Natural killer cell (primary cell): ENCODE data around the gene L3MBTL3. TPM values are rescaled to one million over a fixed set of nuclear protein-coding genes. Genes with fewer than 3 reads are reported as not detected.
A peak's percentile ranks its signal among the peaks of the same experiment; 100 is the strongest.

Experiments
- ATAC-seq, 3 donors: fragments of 150-1000 bp in 2 of 3; fragments of 200-7000 bp in 1 of 3; cut with Tn5 transposase; 1 replicate in 1 of 3; 2 replicates in 2 of 3; pipeline ENCODE4 v1.10.0; 2021; ENCODE audit warnings: mild to moderate bottlenecking in 2 of 3, moderate library complexity in 2 of 3
- DNase-seq, 2 donors: peaks; one replicate each; pipeline versions ENCODE4 v3.0.0 to v3.0.0-alpha.2; 2013 to 2021; ENCODE audit warnings: mixed read lengths in 1 of 2
- H3K27ac ChIP-seq: one replicate; pipeline ENCODE4 v1.5.1; 2013; ENCODE audit warnings: mild to moderate bottlenecking, low read length
- H3K27me3 ChIP-seq: one replicate; pipeline ENCODE4 v1.6.1; 2013; ENCODE audit warnings: low read length; ENCODE audit not compliant: control insufficient read depth, insufficient read depth
- H3K36me3 ChIP-seq: one replicate; pipeline ENCODE4 v1.6.1; 2013; ENCODE audit warnings: low read length; ENCODE audit not compliant: control insufficient read depth, insufficient read depth
- H3K4me1 ChIP-seq: one replicate; pipeline ENCODE4 v1.6.1; 2013; ENCODE audit warnings: low read length; ENCODE audit not compliant: control insufficient read depth, insufficient read depth
- H3K4me3 ChIP-seq: one replicate; pipeline ENCODE4 v1.5.1; 2013; ENCODE audit warnings: low read length
- H3K9me3 ChIP-seq: one replicate; pipeline ENCODE4 v1.6.1; 2013; ENCODE audit warnings: low read length; ENCODE audit not compliant: control insufficient read depth, insufficient read depth
- H3K27ac Mint-ChIP-seq, 2 donors: one replicate each; pipeline ENCODE4 v1.8.0; 2022; ENCODE audit warnings: mild to moderate bottlenecking in 2 of 2, mixed read lengths in 2 of 2, moderate library complexity in 1 of 2
- H3K27me3 Mint-ChIP-seq, 2 donors: one replicate each; pipeline ENCODE4 v1.8.0; 2022; ENCODE audit warnings: low read depth in 2 of 2, mixed read lengths in 2 of 2
- H3K36me3 Mint-ChIP-seq: one replicate; pipeline ENCODE4 v1.8.0; 2022; ENCODE audit warnings: mixed read lengths
- H3K4me1 Mint-ChIP-seq, 2 donors: one replicate each; pipeline ENCODE4 v1.8.0; 2022; ENCODE audit warnings: mixed read lengths in 2 of 2
- H3K4me3 Mint-ChIP-seq: one replicate; pipeline ENCODE4 v1.8.0; 2022; ENCODE audit warnings: mild to moderate bottlenecking, moderate library complexity, mixed read lengths
- H3K9me3 Mint-ChIP-seq, 2 donors: one replicate each; pipeline ENCODE4 v1.8.0; 2022; ENCODE audit warnings: mixed read lengths in 2 of 2
- WGBS: methylation state at CpG from one replicate; pipeline ENCODE4 v1.1.7; 2013; ENCODE audit warnings: missing lambda C conversion rate; ENCODE audit not compliant: insufficient coverage; 5-methylcytosine and 5-hydroxymethylcytosine counted together
- intact Hi-C: fragments of 100-400 bp; cut with micrococcal nuclease; formaldehyde crosslinking; loops from one replicate; pipeline ENCODE4 v1.14.2; 2022
- total RNA-seq, 4 donors: library from RNA; stranded (reverse); fragments of 120-200 nt in 1 of 4; gene quantifications; one replicate each; pipeline versions ENCODE4 v1.2.3 to v1.2.4, GENCODE V29; 2013 to 2022
- TF ChIP-seq, protein P1 (sequence below): fragments of 200-600 bp; IDR thresholded peaks from one replicate; pipeline ENCODE4 v1.8.0; 2022; ENCODE audit warnings: antibody characterized with exemption

L3MBTL3 gene
- total RNA-seq, 3 donors from 2014 or later (not counting 1 experiment from before 2014, with no cell fraction given): 24.1 to 42.4 (median 27.5) TPM

DNA sequence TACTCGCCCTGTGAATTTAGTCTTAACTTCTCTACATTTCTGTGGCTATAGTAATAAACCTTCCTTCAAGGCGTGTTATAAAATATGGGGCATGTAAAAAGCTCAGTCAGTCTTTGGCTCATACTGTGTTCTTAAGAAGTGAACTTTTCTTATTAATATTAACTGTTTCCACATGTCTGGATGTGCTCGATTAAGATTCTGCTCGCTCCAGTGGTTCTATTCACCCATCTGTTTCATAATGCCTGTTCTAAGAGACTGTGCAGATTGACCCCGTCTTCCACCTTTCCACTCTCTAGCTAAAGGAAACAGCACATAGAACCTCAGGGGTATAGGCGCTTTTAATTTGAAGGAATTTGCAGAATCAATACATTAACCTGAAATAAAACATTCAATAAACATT, 99.9 kb downstream of the L3MBTL3 start:
- TF ChIP-seq, protein P1, sequence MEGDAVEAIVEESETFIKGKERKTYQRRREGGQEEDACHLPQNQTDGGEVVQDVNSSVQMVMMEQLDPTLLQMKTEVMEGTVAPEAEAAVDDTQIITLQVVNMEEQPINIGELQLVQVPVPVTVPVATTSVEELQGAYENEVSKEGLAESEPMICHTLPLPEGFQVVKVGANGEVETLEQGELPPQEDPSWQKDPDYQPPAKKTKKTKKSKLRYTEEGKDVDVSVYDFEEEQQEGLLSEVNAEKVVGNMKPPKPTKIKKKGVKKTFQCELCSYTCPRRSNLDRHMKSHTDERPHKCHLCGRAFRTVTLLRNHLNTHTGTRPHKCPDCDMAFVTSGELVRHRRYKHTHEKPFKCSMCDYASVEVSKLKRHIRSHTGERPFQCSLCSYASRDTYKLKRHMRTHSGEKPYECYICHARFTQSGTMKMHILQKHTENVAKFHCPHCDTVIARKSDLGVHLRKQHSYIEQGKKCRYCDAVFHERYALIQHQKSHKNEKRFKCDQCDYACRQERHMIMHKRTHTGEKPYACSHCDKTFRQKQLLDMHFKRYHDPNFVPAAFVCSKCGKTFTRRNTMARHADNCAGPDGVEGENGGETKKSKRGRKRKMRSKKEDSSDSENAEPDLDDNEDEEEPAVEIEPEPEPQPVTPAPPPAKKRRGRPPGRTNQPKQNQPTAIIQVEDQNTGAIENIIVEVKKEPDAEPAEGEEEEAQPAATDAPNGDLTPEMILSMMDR: no peak
- Mint-ChIP-seq H3K27me3 (no peaks in the 10 kb centered on the region), H3K4me3 (no peak overlapping the region), H3K36me3 (peaks cover 6% of the 10 kb centered on the region), H3K27ac (no peak overlapping the region), H3K9me3 (no peaks in the 10 kb centered on the region), H3K4me1 (peaks cover 0 to 4% of the 10 kb centered on the region in 2 donors)
- Histone ChIP-seq H3K4me1 (peaks cover 3% of the 10 kb centered on the region), H3K9me3 (no peaks in the 10 kb centered on the region), H3K27me3 (no peaks in the 10 kb centered on the region), H3K4me3 (no peak overlapping the region), H3K27ac (no peak overlapping the region), H3K36me3 (peaks cover 2% of the 10 kb centered on the region)
- no peak for ATAC-seq
- intact Hi-C loops: no loop called here
- WGBS: 91% methylated on average over 3 of the region's 6 CpGs
- no peak for DNase-seq

DNA sequence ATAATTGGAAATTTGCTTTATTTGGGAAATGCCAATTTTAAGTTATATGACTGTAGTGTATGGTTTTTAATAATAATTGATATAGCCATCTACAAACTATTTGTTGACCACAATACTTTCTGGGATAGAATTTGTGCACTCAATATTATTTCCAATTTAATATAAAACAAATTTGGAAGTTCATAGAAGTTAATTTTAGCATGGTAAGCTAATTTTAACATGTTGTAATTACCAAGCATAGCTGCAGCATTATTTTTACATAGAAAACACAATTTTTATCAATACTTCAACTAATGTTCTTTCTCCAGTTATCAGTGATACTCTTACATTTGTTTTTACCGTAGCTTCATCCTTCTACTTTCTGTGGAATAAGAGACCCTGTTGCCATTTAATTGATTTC, 100.8 kb downstream of the L3MBTL3 start:
- intact Hi-C loops: no loop called here
- no peaks in the 10 kb centered on the region for H3K9me3 ChIP-seq
- no peak overlapping the region for H3K4me3 ChIP-seq
- no CpG with 5 or more reads among the region's 1 CpG for WGBS
- TF ChIP-seq, protein P1: no peak
- Mint-ChIP-seq H3K36me3 (peaks cover 6% of the 10 kb centered on the region), H3K27me3 (no peaks in the 10 kb centered on the region), H3K4me1 (peaks cover 0 to 4% of the 10 kb centered on the region in 2 donors), H3K9me3 (no peaks in the 10 kb centered on the region), H3K27ac (no peak overlapping the region), H3K4me3 (no peak overlapping the region)
- no peak for ATAC-seq
- H3K36me3 ChIP-seq: peaks cover 2% of the 10 kb centered on the region
- no peak for DNase-seq
- H3K27ac ChIP-seq: no peak overlapping the region
- no peaks in the 10 kb centered on the region for H3K27me3 ChIP-seq
- H3K4me1 ChIP-seq: peaks cover 3% of the 10 kb centered on the region

DNA sequence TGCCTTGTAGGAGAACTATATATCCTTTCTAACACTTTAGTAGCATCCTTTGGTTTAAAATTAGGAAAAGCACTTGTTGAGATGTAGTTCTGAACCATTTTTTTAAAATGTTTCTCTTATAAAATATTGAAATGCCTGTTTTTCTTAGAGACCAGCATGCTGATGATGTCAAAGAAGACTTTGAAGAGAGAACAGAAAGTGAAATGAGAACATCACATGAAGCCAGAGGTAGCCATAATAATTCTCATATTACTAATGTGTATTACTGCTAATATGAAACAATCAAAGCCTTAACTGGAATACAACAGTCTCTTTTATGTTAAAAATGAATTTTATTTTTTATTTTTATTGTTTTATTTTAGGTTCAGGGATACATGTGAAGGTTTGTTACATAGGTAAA, 102.3 kb downstream of the L3MBTL3 start:
- no peak overlapping the region for H3K4me3 ChIP-seq
- intact Hi-C loops: no loop called here
- no peak overlapping the region for H3K27ac ChIP-seq
- H3K27me3 ChIP-seq: no peaks in the 10 kb centered on the region
- H3K9me3 Mint-ChIP-seq: no peaks in the 10 kb centered on the region
- DNase-seq (no peak), ATAC-seq (no peak)
- TF ChIP-seq, protein P1: no peak
- peaks cover 2% of the 10 kb centered on the region for H3K36me3 ChIP-seq
- H3K4me1 ChIP-seq: peaks cover 3% of the 10 kb centered on the region
- no peaks in the 10 kb centered on the region for H3K9me3 ChIP-seq
- no peaks in the 10 kb centered on the region for H3K27me3 Mint-ChIP-seq
- H3K27ac Mint-ChIP-seq: peak overlapping the region in 1 of 2 donors; percentile 56
- H3K4me3 Mint-ChIP-seq: no peak overlapping the region
- peaks cover 6% of the 10 kb centered on the region for H3K36me3 Mint-ChIP-seq
- peaks cover 4 to 7% of the 10 kb centered on the region in 2 donors for H3K4me1 Mint-ChIP-seq

DNA sequence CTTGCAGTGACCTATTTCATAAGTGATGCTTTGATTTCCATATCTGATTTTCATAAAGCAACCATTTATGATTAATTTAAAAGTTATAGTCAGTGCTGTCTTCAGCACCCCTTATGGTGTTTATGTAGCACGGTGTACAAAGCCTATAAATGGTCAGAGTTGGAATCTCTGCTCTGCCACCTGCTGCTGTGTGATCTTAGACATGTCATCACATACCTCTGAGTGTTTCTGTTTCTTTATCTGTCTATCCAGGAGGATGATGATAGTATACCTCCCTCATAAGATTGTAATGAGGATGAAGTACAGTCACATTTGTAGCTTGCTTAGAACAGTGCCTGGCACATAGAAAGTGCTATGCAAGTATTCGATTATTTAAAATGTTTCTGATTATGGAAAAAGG, 103.9 kb downstream of the L3MBTL3 start:
- peaks cover 6% of the 10 kb centered on the region for H3K36me3 Mint-ChIP-seq
- WGBS: 96% methylated on average over 2 of the region's 2 CpGs

More for the DNA sequence above, 103.9 kb downstream of the L3MBTL3 start:
- H3K27me3 Mint-ChIP-seq: no peaks in the 10 kb centered on the region
- DNase-seq (no peak), ATAC-seq (no peak)
- Histone ChIP-seq H3K36me3 (peaks cover 2% of the 10 kb centered on the region), H3K27ac (no peak overlapping the region), H3K4me3 (no peak overlapping the region), H3K9me3 (no peaks in the 10 kb centered on the region), H3K27me3 (no peaks in the 10 kb centered on the region), H3K4me1 (no peaks in the 10 kb centered on the region)
- H3K4me1 Mint-ChIP-seq: peaks cover 17 to 20% of the 10 kb centered on the region in 2 donors
- no peak overlapping the region for H3K4me3 Mint-ChIP-seq
- H3K27ac Mint-ChIP-seq: no peak overlapping the region
- H3K9me3 Mint-ChIP-seq: no peaks in the 10 kb centered on the region
- TF ChIP-seq, protein P1: no peak
- intact Hi-C loops: no loop called here
